GM15510 (cell line): Measurements from ENCODE around the gene VLDLR.

Experiments
- POLR2A ChIP-seq: IDR thresholded peaks from 3 replicates; pipeline ENCODE4 v1.6.1; 2011; ENCODE audit warnings: borderline replicate concordance; ENCODE audit not compliant: insufficient read length; ENCODE audit errors: extremely low read depth

VLDLR gene

GRCh38 chr9:2634818-2635217 is 13.2 kb downstream of the VLDLR start:
- no peak for TF ChIP-seq POLR2A

- TF ChIP-seq POLR2A = no peak
These were observed 14.3 kb downstream of the VLDLR start for GRCh38 chr9:2635922-2636321.

GRCh38 chr9:2637390-2637789 is 15.8 kb downstream of the VLDLR start:
- no peak for TF ChIP-seq POLR2A

- TF ChIP-seq POLR2A = no peak
These were observed 17.5 kb downstream of the VLDLR start for GRCh38 chr9:2638871-2639673.

GRCh38 chr9:2639786-2640185 is 18.2 kb downstream of the VLDLR start:
- TF ChIP-seq POLR2A = no peak

- TF ChIP-seq POLR2A = no peak
These were observed 19.0 kb downstream of the VLDLR start for GRCh38 chr9:2640570-2640969.

- no peak for TF ChIP-seq POLR2A
These were observed 19.4 kb downstream of the VLDLR start for GRCh38 chr9:2641033-2641432.

GRCh38 chr9:2642068-2642467 is 20.5 kb downstream of the VLDLR start:
- no peak for TF ChIP-seq POLR2A

- TF ChIP-seq POLR2A = no peak
These were observed 24.0 kb downstream of the VLDLR start for GRCh38 chr9:2645569-2645968.

- TF ChIP-seq POLR2A = no peak
These were observed 33.9 kb downstream of the VLDLR start for GRCh38 chr9:2655411-2655901.

- no peak for TF ChIP-seq POLR2A
These were observed 35.8 kb downstream of the VLDLR start for GRCh38 chr9:2657427-2657826.

- TF ChIP-seq POLR2A = no peak
These were observed 40.9 kb downstream of the VLDLR start for GRCh38 chr9:2662496-2662895.

GRCh38 chr9:2663461-2664173 is 42.0 kb downstream of the VLDLR start:
- no peak for TF ChIP-seq POLR2A

- no peak for TF ChIP-seq POLR2A
These were observed 42.8 kb downstream of the VLDLR start for GRCh38 chr9:2664174-2665065.

- no peak for TF ChIP-seq POLR2A
These were observed 45.0 kb downstream of the VLDLR start for GRCh38 chr9:2666569-2666968.
